Neural cell (in vitro differentiated cells): ENCODE data around the gene SLC30A9. TPM values are rescaled to one million over a fixed set of nuclear protein-coding genes. Genes with fewer than 3 reads are reported as not detected.

Experiments
- H2AFZ ChIP-seq: fragments of 200-600, 300-800 bp; sonication (generic), shearing (Covaris generic); 2 replicates; pipeline ENCODE4 v1.6.0; 2014; ENCODE audit warnings: low read depth, mild to moderate bottlenecking, antibody characterized with exemption, low read length, moderate library complexity
- H3F3A ChIP-seq: fragments of 200-600 bp; shearing (Covaris generic); 2 replicates; pipeline ENCODE4 v1.6.1; 2016; ENCODE audit warnings: mild to moderate bottlenecking, moderate library complexity, mixed read lengths, antibody characterized with exemption, low read length; ENCODE audit not compliant: insufficient read depth, poor library complexity, severe bottlenecking
- H3K27ac ChIP-seq: fragments of 200-600, 300-800 bp; sonication (generic), shearing (Covaris generic); 2 replicates; pipeline ENCODE4 v1.5.1; 2014; ENCODE audit warnings: mild to moderate bottlenecking, low read length, moderate library complexity
- H3K27me3 ChIP-seq: fragments of 300-800, 200-600 bp; sonication (generic), shearing (Covaris generic); 2 replicates; pipeline ENCODE4 v1.6.0; 2014; ENCODE audit warnings: mild to moderate bottlenecking, low read depth, low read length, moderate library complexity; ENCODE audit not compliant: insufficient read depth
- H3K36me3 ChIP-seq: fragments of 300-800, 200-600 bp; sonication (generic), shearing (Covaris generic); 2 replicates; pipeline ENCODE4 v1.5.1; 2014; ENCODE audit warnings: mild to moderate bottlenecking, antibody characterized with exemption, low read length, moderate library complexity; ENCODE audit not compliant: insufficient read depth
- H3K4me2 ChIP-seq: fragments of 300-800, 200-600 bp; sonication (generic), shearing (Covaris generic); 2 replicates; pipeline ENCODE4 v1.6.0; 2014; ENCODE audit warnings: mild to moderate bottlenecking, low read length
- H3K4me3 ChIP-seq: fragments of 300-800, 200-600 bp; sonication (generic), shearing (Covaris generic); 2 replicates; pipeline ENCODE4 v1.5.1; 2014; ENCODE audit warnings: mild to moderate bottlenecking, low read length, moderate library complexity
- H3K79me2 ChIP-seq: fragments of 200-600 bp; shearing (Covaris generic); replicated peaks from 2 replicates; pipeline ENCODE4 v1.6.0; 2014; ENCODE audit warnings: mild to moderate bottlenecking, low read length, moderate library complexity; ENCODE audit not compliant: insufficient read depth
- H3K9ac ChIP-seq: fragments of 300-800, 200-600 bp; sonication (generic), shearing (Covaris generic); 2 replicates; pipeline ENCODE4 v1.6.1; 2016; ENCODE audit warnings: mild to moderate bottlenecking, low read length, mixed read lengths
- H3K9me2 ChIP-seq: fragments of 200-600 bp; shearing (Covaris generic); 2 replicates; pipeline ENCODE4 v1.6.1; 2016; ENCODE audit warnings: mild to moderate bottlenecking, low read length, mixed read lengths; ENCODE audit not compliant: insufficient read depth
- H3K9me3 ChIP-seq: fragments of 200-600, 300-800 bp; sonication (generic), shearing (Covaris generic); 2 replicates; pipeline ENCODE4 v1.6.1; 2016; ENCODE audit warnings: mild to moderate bottlenecking, mixed run types, low read length, moderate library complexity, mixed read lengths
- H4K20me1 ChIP-seq: fragments of 200-600 bp; shearing (Covaris generic); 2 replicates; pipeline ENCODE4 v1.6.1; 2016; ENCODE audit warnings: mild to moderate bottlenecking, mixed run types; ENCODE audit not compliant: insufficient read depth
- EP300 ChIP-seq: fragments of 450-650 bp; conservative IDR thresholded peaks from 2 replicates; pipeline ENCODE4 v1.6.1; 2014; ENCODE audit warnings: antibody characterized with exemption, mild to moderate bottlenecking, moderate library complexity; ENCODE audit not compliant: poor library complexity, severe bottlenecking
- EZH2 ChIP-seq: fragments of 200-600, 300-800 bp; shearing (Covaris generic), sonication (generic); IDR thresholded peaks from 2 replicates; pipeline ENCODE4 v1.6.1; 2014; ENCODE audit warnings: antibody characterized with exemption, low read length, borderline replicate concordance, mild to moderate bottlenecking; ENCODE audit not compliant: insufficient read depth, poor library complexity, severe bottlenecking
- MXI1 ChIP-seq: fragments of 450-650 bp; conservative IDR thresholded peaks from 2 replicates; pipeline ENCODE4 v1.6.1; 2014; ENCODE audit warnings: antibody characterized with exemption, mild to moderate bottlenecking; ENCODE audit not compliant: poor library complexity, severe bottlenecking
- POLR2AphosphoS5 ChIP-seq: IDR thresholded peaks from 2 replicates; pipeline ENCODE4 v1.6.1; 2012
- RAD21 ChIP-seq: fragments of 450-650 bp; conservative IDR thresholded peaks from 2 replicates; pipeline ENCODE4 v1.6.1; 2014; ENCODE audit warnings: antibody characterized with exemption, mild to moderate bottlenecking, moderate library complexity
- REST ChIP-seq: IDR thresholded peaks from 2 replicates; pipeline ENCODE4 v1.6.1; 2012; ENCODE audit warnings: borderline replicate concordance
- SMC3 ChIP-seq: fragments of 450-650 bp; conservative IDR thresholded peaks from 2 replicates; pipeline ENCODE4 v1.6.1; 2014; ENCODE audit warnings: antibody characterized with exemption, mild to moderate bottlenecking, moderate library complexity; ENCODE audit not compliant: poor library complexity
- TAF1 ChIP-seq: IDR thresholded peaks from 2 replicates; pipeline ENCODE4 v1.6.1; 2012; ENCODE audit warnings: low read depth
- polyA plus RNA-seq: library from polyadenylated mRNA; depleted of rRNA; stranded (reverse); fragments of >200 nt; gene quantifications from 2 replicates; pipeline ENCODE4 v1.2.3, GENCODE V29; 2014
- TF ChIP-seq, protein P1 (sequence below): fragments of 450-650 bp; IDR thresholded peaks from 2 replicates; pipeline ENCODE4 v1.5.1; 2014; ENCODE audit warnings: antibody characterized with exemption, mild to moderate bottlenecking, moderate library complexity; ENCODE audit not compliant: poor library complexity, severe bottlenecking

The SLC30A9 gene
- polyA plus RNA-seq, 1 donor from 2014 or later, result 109 TPM

GRCh38 chr4:42070463-42070862 lies 80.1 kb downstream of the SLC30A9 start:
- no peaks in the 10 kb centered on the region for H3K27me3 ChIP-seq
- no peak overlapping the region for H2AFZ ChIP-seq
- no peaks in the 10 kb centered on the region for H3F3A ChIP-seq
- no peak overlapping the region for H3K4me2 ChIP-seq
- H3K9me3 ChIP-seq, result no peaks in the 10 kb centered on the region
- no peaks in the 10 kb centered on the region for H3K9me2 ChIP-seq
- H3K4me3 ChIP-seq, result no peak overlapping the region
- peaks cover 6% of the 10 kb centered on the region for H3K36me3 ChIP-seq
- H3K27ac ChIP-seq, result no peak overlapping the region
- H3K79me2 ChIP-seq, result no peaks in the 10 kb centered on the region
- H3K9ac ChIP-seq, result no peak overlapping the region
- TF ChIP-seq RAD21 (no peak), TAF1 (no peak), REST (no peak), MXI1 (no peak), SMC3 (no peak), EP300 (no peak), POLR2AphosphoS5 (no peak), EZH2 (no peak)
- TF ChIP-seq, protein P1, sequence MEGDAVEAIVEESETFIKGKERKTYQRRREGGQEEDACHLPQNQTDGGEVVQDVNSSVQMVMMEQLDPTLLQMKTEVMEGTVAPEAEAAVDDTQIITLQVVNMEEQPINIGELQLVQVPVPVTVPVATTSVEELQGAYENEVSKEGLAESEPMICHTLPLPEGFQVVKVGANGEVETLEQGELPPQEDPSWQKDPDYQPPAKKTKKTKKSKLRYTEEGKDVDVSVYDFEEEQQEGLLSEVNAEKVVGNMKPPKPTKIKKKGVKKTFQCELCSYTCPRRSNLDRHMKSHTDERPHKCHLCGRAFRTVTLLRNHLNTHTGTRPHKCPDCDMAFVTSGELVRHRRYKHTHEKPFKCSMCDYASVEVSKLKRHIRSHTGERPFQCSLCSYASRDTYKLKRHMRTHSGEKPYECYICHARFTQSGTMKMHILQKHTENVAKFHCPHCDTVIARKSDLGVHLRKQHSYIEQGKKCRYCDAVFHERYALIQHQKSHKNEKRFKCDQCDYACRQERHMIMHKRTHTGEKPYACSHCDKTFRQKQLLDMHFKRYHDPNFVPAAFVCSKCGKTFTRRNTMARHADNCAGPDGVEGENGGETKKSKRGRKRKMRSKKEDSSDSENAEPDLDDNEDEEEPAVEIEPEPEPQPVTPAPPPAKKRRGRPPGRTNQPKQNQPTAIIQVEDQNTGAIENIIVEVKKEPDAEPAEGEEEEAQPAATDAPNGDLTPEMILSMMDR, result no peak
- H4K20me1 ChIP-seq, result no peaks in the 10 kb centered on the region

DNA sequence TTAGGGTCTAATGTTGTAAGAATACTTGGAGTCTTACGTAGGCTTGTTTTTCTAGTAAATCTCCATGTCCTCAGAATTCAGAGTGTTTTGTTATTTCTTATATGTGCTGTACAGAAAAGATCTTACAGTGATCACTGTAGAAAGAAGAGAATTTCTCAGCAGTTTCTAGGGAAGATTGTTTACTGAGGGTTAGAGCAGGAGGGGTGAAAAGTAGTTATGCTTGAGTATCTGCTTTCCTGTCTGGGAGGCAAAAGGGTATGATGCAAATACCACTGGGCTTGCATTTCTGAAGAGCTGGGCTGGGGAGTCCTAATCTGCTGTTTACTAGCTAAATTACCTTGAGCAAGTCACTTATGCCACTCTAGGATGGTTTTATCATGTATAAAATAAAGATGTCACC lies 84.0 kb downstream of the SLC30A9 start:
- H3K9me2 ChIP-seq, result no peaks in the 10 kb centered on the region

More for the DNA sequence above, 84.0 kb downstream of the SLC30A9 start:
- Histone ChIP-seq H3K4me3 (no peak overlapping the region), H3K4me2 (no peak overlapping the region), H2AFZ (no peak overlapping the region), H3K9me3 (no peaks in the 10 kb centered on the region), H3K36me3 (peaks cover 12% of the 10 kb centered on the region), H4K20me1 (no peaks in the 10 kb centered on the region), H3K79me2 (no peaks in the 10 kb centered on the region), H3K27me3 (no peaks in the 10 kb centered on the region), H3K9ac (no peak overlapping the region), H3F3A (no peaks in the 10 kb centered on the region), H3K27ac (no peak overlapping the region)
- TF ChIP-seq POLR2AphosphoS5 (no peak), TAF1 (no peak), RAD21 (no peak), MXI1 (no peak), SMC3 (no peak), REST (no peak), EZH2 (no peak), EP300 (no peak)
- TF ChIP-seq, protein P1, result no peak
